ENCODE data around the gene CNPPD1.
A peak's percentile ranks its signal among the peaks of the same experiment; 100 is the strongest.
"Not testable (repeated sequence)": the region's sequence is repeated elsewhere in the genome, so short reads cannot be mapped to it uniquely, and the experiment has no call there.

CNPPD1 gene

DNA sequence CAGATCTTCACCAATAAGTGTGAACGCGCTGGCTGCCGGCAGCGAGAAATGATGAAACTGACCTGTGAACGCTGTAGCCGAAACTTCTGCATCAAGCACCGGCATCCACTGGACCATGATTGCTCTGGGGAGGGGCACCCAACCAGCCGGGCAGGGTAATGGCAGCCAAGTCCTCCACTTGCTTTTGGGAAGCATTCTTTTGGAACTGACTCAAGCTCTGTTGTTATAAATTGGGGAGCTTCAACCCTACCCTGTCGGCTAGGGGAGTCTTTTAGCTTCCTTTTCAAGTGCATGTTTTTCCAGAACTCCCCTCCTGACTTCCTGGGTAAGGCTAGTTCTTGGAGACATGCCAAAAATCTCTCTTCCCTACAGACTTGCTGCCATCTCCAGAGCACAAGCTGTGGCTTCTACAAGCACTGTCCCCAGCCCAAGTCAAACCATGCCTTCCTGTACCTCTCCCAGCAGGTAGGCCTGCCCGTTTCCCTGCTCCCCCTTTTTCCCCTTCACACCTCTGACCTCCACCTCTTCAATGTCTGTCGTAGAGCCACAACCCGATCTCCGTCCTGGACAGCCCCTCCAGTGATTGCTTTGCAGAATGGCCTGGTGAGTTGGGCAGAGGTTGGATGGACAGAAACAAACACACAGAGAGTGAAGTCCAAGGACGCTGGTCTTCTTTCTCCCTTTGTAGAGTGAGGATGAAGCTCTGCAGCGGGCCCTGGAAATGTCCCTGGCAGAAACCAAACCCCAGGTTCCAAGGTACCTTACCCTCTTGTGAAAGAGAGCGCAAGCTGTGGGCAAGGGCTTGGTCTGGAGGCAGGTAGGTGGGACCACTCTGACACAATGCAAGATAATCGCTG lies 31.4 kb upstream of the CNPPD1 start:
- DNase-seq = peak; percentile 19

GRCh38 chr2:219207134-219207883 lies 30.6 kb upstream of the CNPPD1 start:
- DNase-seq = no peak

DNA sequence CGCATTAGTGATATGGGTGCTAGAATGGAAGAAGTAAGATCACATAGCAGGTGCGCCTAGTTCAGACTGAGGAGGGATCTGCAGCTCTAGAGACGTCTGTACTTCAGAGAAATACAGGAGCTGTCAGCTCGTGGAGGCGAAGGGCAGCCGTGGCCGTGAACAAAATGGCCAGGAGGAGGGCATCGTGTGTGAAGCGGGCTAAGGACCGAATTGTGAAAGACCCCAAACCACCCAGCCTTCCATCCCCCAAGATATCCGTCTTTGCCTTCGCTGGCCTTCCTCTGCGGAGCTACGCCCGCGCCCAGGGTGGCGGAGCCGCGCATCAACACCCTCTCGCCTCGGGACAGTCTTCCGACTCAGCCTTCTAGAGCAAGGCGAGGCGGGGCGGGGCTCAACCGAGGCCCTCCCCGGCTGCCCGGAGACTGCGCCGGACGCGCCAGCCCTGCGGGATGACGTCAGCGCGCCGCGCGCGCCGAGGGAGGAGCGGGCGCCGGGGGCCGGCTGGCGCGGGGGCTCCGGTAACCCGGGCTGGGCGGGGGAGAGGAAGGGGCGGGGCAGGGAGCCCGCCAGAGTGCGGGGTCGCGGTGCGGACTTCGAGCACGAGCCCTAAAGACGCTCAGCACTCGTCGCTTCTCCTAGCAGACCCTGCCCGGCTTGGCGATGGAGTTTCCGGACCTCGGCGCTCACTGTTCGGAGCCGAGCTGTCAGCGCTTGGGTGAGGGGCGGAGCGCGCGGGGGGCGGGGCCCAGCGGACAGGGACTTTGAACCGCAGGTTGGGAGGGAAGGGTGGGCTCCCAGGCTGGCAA lies 29.8 kb upstream of the CNPPD1 start, which contains the start of gene ZFAND2B:
ZFAND2B (plus strand) TSS at position 455 of the 806 bp plus-strand sequence; CDS start at position 661, 206 bp downstream.
- peak; percentile 89 for DNase-seq

DNA sequence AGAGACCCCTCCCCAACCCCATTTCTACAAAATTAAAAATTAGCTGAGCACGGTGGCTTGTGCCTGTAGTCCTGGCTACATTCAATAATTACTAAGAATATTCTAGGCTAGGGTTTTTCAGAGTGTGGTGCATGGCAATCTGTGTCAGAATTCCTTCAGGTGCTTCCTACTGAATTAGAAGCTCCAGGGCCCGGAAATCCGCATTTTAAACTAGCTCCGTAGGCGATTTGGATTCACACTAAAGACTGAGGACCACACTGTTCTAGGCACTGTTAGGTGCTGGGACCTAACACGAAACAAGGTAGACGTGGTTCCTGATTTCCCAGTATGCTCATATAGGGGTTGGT lies 29.2 kb upstream of the CNPPD1 start:
- DNase-seq = no peak

DNA sequence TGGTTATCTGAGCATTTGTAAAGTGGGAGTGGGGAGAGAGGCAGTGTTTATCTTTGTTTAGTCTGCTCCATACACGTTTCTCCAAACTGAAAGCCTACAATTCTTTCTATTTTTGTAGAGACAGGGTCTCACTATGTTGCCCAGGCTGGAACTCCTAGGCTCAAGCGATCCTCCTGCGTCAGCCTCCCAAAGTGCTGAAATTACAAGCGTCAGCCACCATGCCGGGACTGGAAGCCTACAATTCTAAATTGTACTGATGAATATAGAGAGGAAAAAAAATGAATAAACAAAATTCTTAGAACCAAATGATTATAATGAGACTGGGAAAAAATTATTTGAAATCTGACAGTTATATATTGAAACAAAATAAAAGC lies 28.4 kb upstream of the CNPPD1 start:
- no peak for DNase-seq

GRCh38 chr2:219204425-219205164 lies 27.9 kb upstream of the CNPPD1 start:
- DNase-seq = no peak

DNA sequence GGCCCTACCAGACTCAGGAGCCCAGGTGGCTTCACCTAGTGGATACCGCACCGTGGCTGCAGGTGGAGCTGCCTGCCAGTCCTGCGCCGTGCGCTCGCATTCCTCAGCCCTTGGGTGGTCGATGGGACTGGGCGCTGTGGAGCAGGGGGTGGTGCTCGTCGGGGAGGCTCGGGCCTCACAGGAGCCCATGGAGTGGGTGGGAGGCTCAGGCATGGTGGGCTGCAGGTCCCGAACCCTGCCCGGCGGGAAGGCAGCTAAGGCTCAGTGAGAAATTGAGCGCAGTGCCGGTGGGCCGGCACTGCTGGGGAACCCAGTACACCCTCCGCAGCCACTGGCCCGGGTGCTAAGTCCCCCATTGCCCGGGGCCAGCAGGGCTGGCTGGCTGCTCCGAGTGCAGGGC lies 24.6 kb upstream of the CNPPD1 start:
- not testable (repeated sequence) for DNase-seq

GRCh38 chr2:219200502-219201326 lies 24.0 kb upstream of the CNPPD1 start:
- DNase-seq = not testable (repeated sequence)

GRCh38 chr2:219199470-219200211 lies 22.9 kb upstream of the CNPPD1 start:
- DNase-seq = no peak

- DNase-seq = no peak
Observed at GRCh38 chr2:219198974-219199373, 22.2 kb upstream of the CNPPD1 start.

GRCh38 chr2:219197388-219197787 lies 20.7 kb upstream of the CNPPD1 start:
- DNase-seq = no peak

- DNase-seq = no peak
Observed at GRCh38 chr2:219186754-219187456, 10.2 kb upstream of the CNPPD1 start.

GRCh38 chr2:219184121-219184520 lies 7.4 kb upstream of the CNPPD1 start:
- DNase-seq = no peak

- no peak for DNase-seq
Observed at GRCh38 chr2:219183151-219183772, 6.5 kb upstream of the CNPPD1 start.

DNA sequence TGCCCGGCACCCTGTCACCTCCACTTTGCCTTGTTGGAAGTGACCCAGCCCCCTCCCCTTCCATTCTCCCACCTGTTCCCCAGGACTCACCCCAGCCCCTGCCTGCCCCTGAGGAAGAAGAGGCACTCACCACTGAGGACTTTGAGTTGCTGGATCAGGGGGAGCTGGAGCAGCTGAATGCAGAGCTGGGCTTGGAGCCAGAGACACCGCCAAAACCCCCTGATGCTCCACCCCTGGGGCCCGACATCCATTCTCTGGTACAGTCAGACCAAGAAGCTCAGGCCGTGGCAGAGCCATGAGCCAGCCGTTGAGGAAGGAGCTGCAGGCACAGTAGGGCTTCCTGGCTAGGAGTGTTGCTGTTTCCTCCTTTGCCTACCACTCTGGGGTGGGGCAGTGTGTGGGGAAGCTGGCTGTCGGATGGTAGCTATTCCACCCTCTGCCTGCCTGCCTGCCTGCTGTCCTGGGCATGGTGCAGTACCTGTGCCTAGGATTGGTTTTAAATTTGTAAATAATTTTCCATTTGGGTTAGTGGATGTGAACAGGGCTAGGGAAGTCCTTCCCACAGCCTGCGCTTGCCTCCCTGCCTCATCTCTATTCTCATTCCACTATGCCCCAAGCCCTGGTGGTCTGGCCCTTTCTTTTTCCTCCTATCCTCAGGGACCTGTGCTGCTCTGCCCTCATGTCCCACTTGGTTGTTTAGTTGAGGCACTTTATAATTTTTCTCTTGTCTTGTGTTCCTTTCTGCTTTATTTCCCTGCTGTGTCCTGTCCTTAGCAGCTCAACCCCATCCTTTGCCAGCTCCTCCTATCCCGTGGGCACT lies 5.8 kb upstream of the CNPPD1 start:
- DNase-seq = no peak

DNA sequence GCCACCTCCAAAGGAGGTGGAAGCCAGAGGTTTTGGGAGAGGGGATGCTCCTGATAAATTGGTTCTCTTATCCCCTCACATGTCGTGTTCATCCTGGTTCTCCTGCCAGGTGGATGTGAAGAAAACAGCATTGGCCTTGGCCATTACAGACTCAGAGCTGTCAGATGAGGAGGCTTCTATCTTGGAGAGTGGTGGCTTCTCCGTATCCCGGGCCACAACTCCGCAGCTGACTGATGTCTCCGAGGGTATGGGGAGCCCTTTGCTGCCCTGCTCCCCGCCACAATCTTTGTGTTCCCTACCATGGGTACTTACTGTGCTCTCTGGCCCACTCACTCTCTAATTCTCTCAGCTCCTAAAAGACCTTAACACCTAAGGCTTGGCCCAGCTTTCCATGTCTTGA lies 4.8 kb upstream of the CNPPD1 start:
- no peak for DNase-seq

GRCh38 chr2:219180961-219181360 lies 4.2 kb upstream of the CNPPD1 start:
- DNase-seq = no peak

- DNase-seq = no peak
Observed at GRCh38 chr2:219179601-219180465, 3.1 kb upstream of the CNPPD1 start.
